Body of pancreas (tissue), 4 donors: Measurements from ENCODE around the gene SLC38A2.

Source experiments
- CTCF ChIP-seq, 7 experiments: fragments of 450-650 bp in 4 of 7; fragments of 200-600 bp in 3 of 7; sonication (generic) in 3 of 7; IDR thresholded peaks; one replicate each; pipeline ENCODE4 v1.5.1; 2016 to 2019; ENCODE audit warnings: antibody characterized with exemption in 7 of 7
- POLR2A ChIP-seq, 3 donors: fragments of 450-650 bp; IDR thresholded peaks; one replicate each; pipeline ENCODE4 v1.6.1; 2016; ENCODE audit warnings: antibody characterized with exemption in 3 of 3, mild to moderate bottlenecking in 2 of 3

DNA sequence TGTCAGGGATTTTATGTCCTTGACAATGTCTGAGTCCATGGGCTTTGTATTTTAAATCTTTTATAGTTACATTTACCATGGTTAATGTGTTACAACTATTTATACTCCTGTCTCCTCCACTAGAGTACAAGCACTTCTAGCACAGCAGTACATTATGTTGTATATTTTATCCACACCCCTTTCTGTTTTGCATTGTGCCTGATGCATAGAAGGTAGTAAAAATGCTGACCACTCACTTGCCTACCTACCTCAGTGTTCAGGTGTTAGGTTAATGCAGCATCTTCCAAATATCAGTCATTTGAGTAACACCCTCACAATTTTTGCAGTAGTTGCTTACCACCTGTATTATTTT lies 31.1 kb upstream of the SLC38A2 start:
- TF ChIP-seq POLR2A (IDR thresholded peaks at IDR 0.05) (no peak), CTCF (IDR thresholded peaks at IDR 0.05) (no peak)
